ENCODE data around the gene SFRP2. TPM values are rescaled to one million over a fixed set of nuclear protein-coding genes. Genes with fewer than 3 reads are reported as not detected.

Gene SFRP2
- total and polyA plus RNA-seq, 2 donors from 2014 or later: 4.1 TPM; not detected in 1

- Histone ChIP-seq H3K27me3 (ENCODE audit: control insufficient read depth, insufficient read depth, low read length) (no peaks in the 10 kb centered on the region), H3K27ac (ENCODE audit: low read depth in 2 of 2, low read length in 2 of 2) (no peak overlapping the region), H3K4me3 (ENCODE audit: low read length in 3 of 3) (no peak overlapping the region), H3K9me3 (ENCODE audit: control insufficient read depth in 2 of 3, insufficient read depth in 1 of 3, low read length in 3 of 3) (no peaks in the 10 kb centered on the region), H3K4me1 (ENCODE audit: control insufficient read depth in 2 of 3, insufficient read depth in 2 of 3, low read depth in 1 of 3, low read length in 3 of 3) (no peaks in the 10 kb centered on the region), H3K36me3 (ENCODE audit: control insufficient read depth in 2 of 3, insufficient read depth in 3 of 3, low read length in 3 of 3) (no peaks in the 10 kb centered on the region), H3K9ac (ENCODE audit: low read length in 3 of 3) (no peak overlapping the region)
- intact Hi-C loops (cut with DNase I): no loop called here
- DNase-seq (peak in 1 of 5 donors; percentile 62), FAIRE-seq (no peak)
- no peak for TF ChIP-seq CTCF (IDR thresholded peaks at IDR 0.05; ENCODE audit: borderline replicate concordance, extremely low read depth, insufficient read depth)
Observed at GRCh38 chr4:153806073-153806472, 17.2 kb upstream of the SFRP2 start.

- Histone ChIP-seq H3K9me3 (ENCODE audit: control insufficient read depth in 2 of 3, insufficient read depth in 1 of 3, low read length in 3 of 3) (no peaks in the 10 kb centered on the region), H3K27me3 (ENCODE audit: control insufficient read depth, insufficient read depth, low read length) (no peaks in the 10 kb centered on the region), H3K36me3 (ENCODE audit: control insufficient read depth in 2 of 3, insufficient read depth in 3 of 3, low read length in 3 of 3) (no peaks in the 10 kb centered on the region), H3K27ac (ENCODE audit: low read depth in 2 of 2, low read length in 2 of 2) (no peak overlapping the region), H3K4me1 (ENCODE audit: control insufficient read depth in 2 of 3, insufficient read depth in 2 of 3, low read depth in 1 of 3, low read length in 3 of 3) (no peaks in the 10 kb centered on the region), H3K9ac (ENCODE audit: low read length in 3 of 3) (no peak overlapping the region), H3K4me3 (ENCODE audit: low read length in 3 of 3) (no peak overlapping the region)
- FAIRE-seq: no peak
- intact Hi-C loops (cut with DNase I): no loop called here
- peak in 3 of 5 donors; percentile 30 to 89 (median 73) for DNase-seq
- no peak for TF ChIP-seq CTCF (IDR thresholded peaks at IDR 0.05; ENCODE audit: borderline replicate concordance, extremely low read depth, insufficient read depth)
Observed at GRCh38 chr4:153804722-153805121, 15.8 kb upstream of the SFRP2 start.

DNA sequence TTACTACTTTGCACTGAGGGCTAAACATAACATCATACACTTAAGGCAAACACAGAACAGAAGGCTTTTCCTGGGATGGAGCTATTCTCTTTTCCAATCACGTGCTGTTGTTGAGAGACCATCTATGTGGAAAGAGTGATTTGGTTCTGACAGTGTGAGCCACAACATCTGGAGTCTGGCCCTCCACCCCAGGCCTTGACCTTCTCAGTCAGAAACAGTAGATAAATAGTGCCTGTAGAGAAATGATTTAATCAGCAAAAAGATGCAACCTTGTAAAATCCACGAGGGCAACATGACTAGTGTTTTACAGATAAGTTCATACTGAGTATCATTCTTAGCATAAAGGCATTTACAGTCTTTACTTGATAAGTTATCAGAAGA lies 10.8 kb upstream of the SFRP2 start:
- H3K4me3 ChIP-seq (ENCODE audit: low read length in 3 of 3): no peak overlapping the region
- intact Hi-C loops (cut with DNase I): no loop called here
- DNase-seq (no peak), FAIRE-seq (no peak)
- no peaks in the 10 kb centered on the region for H3K27me3 ChIP-seq (ENCODE audit: control insufficient read depth, insufficient read depth, low read length)
- H3K9ac ChIP-seq (ENCODE audit: low read length in 3 of 3): no peak overlapping the region
- no peak overlapping the region for H3K27ac ChIP-seq (ENCODE audit: low read depth in 2 of 2, low read length in 2 of 2)
- H3K9me3 ChIP-seq (ENCODE audit: control insufficient read depth in 2 of 3, insufficient read depth in 1 of 3, low read length in 3 of 3): no peaks in the 10 kb centered on the region
- no peaks in the 10 kb centered on the region for H3K36me3 ChIP-seq (ENCODE audit: control insufficient read depth in 2 of 3, insufficient read depth in 3 of 3, low read length in 3 of 3)
- TF ChIP-seq CTCF (IDR thresholded peaks at IDR 0.05; ENCODE audit: borderline replicate concordance, extremely low read depth, insufficient read depth): no peak
- no peaks in the 10 kb centered on the region for H3K4me1 ChIP-seq (ENCODE audit: control insufficient read depth in 2 of 3, insufficient read depth in 2 of 3, low read depth in 1 of 3, low read length in 3 of 3)

All from kidney (tissue), 14 donors.